Upper lobe of left lung (tissue), 4 donors: ENCODE results near the gene SNHG17.

ENCODE experiments used
- POLR2AphosphoS5 ChIP-seq, 2 donors: sonication (generic); formaldehyde crosslinking; IDR thresholded peaks; one replicate each; pipeline ENCODE4 v1.5.1; 2017; ENCODE audit warnings: antibody characterized with exemption in 2 of 2
- TF ChIP-seq, protein P1 (sequence below), 6 experiments: fragments of 450-650 bp in 4 of 6; fragments of 200-600 bp in 2 of 6; sonication (generic) in 2 of 6; IDR thresholded peaks; one replicate each; pipeline ENCODE4 v1.5.1; 2016 to 2019; ENCODE audit warnings: antibody characterized with exemption in 6 of 6

DNA sequence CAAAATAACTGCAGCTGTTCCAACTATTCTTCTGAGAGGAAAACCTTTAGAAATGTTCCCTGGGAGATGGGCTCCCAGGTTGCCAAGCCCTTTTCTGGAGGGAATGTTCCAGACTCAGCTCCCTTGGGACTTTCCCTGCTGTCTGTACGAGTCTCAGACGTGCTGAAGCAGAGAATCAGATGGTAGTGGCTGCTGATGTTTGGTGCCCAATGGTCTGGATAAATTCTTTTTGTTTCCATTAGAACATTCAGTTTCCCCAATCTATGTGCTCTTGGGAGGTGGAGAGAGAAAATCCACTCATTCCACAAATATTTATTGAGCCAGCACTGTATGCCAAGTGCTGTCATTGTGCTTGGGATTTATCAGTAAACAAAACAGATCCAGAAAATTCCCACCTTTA, 40.0 kb downstream of the SNHG17 start:
- no peak for TF ChIP-seq POLR2AphosphoS5 (IDR thresholded peaks at IDR 0.05)
- TF ChIP-seq, protein P1, sequence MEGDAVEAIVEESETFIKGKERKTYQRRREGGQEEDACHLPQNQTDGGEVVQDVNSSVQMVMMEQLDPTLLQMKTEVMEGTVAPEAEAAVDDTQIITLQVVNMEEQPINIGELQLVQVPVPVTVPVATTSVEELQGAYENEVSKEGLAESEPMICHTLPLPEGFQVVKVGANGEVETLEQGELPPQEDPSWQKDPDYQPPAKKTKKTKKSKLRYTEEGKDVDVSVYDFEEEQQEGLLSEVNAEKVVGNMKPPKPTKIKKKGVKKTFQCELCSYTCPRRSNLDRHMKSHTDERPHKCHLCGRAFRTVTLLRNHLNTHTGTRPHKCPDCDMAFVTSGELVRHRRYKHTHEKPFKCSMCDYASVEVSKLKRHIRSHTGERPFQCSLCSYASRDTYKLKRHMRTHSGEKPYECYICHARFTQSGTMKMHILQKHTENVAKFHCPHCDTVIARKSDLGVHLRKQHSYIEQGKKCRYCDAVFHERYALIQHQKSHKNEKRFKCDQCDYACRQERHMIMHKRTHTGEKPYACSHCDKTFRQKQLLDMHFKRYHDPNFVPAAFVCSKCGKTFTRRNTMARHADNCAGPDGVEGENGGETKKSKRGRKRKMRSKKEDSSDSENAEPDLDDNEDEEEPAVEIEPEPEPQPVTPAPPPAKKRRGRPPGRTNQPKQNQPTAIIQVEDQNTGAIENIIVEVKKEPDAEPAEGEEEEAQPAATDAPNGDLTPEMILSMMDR (IDR thresholded peaks at IDR 0.05): no peak
